Retinal pigment epithelial cell (primary cell): Measurements from ENCODE around the gene C6orf120.

Experiments used
- DNase-seq: peaks from one replicate; pipeline ENCODE4 v3.0.0-alpha.2; 2010; ENCODE audit warnings: low read depth
- H3K4me3 ChIP-seq: 2 replicates; pipeline ENCODE4 v1.5.1; 2011; ENCODE audit warnings: mild to moderate bottlenecking, low read length, control low read depth, moderate library complexity
- CTCF ChIP-seq: conservative IDR thresholded peaks from 2 replicates; pipeline ENCODE4 v1.5.1; 2011; ENCODE audit warnings: low read depth, low read length, control low read depth, inconsistent platforms

C6orf120 gene

GRCh38 chr6:169752074-169752623 lies 50.2 kb downstream of the C6orf120 start:
- no peak for DNase-seq
- TF ChIP-seq CTCF = no peak
- peak overlapping the region; percentile 77 for H3K4me3 ChIP-seq
